Activated CD4-positive, alpha-beta T cell treated with anti-CD3 and anti-CD28 coated beads, Interleukin-2, amount 10 ng/mL, durations not matched to agents 7 days and 5 days (primary cell): ENCODE data around the gene NOB1. TPM values are rescaled to one million over a fixed set of nuclear protein-coding genes. Genes with fewer than 3 reads are reported as not detected.
"Not testable (repeated sequence)": the region's sequence is repeated elsewhere in the genome, so short reads cannot be mapped to it uniquely, and the experiment has no call there.

Experiments used
- CTCF ChIA-PET: fragments of 350-600 bp; sonication (Branson Sonifier 250); formaldehyde crosslinking; loops from one replicate; lab custom pipeline; 2021; ENCODE audit warnings: antibody characterized with exemption; lab: Charles Lee
- POLR2A ChIA-PET: fragments of 350-600 bp; sonication (Branson Sonifier 250); formaldehyde crosslinking; loops from one replicate; lab custom pipeline; 2021; ENCODE audit warnings: antibody characterized with exemption; lab: Charles Lee
- DNase-seq: peaks from one replicate; pipeline ENCODE4 v3.0.0-alpha.2; 2020
- H3K27ac Mint-ChIP-seq: one replicate; pipeline ENCODE4 v1.8.0; 2021; ENCODE audit warnings: mild to moderate bottlenecking, moderate library complexity, mixed read lengths
- H3K27me3 Mint-ChIP-seq: one replicate; pipeline ENCODE4 v1.8.0; 2021; ENCODE audit warnings: mixed read lengths
- H3K36me3 Mint-ChIP-seq: one replicate; pipeline ENCODE4 v1.8.0; 2021; ENCODE audit warnings: low read depth, mixed read lengths
- H3K4me1 Mint-ChIP-seq: one replicate; pipeline ENCODE4 v1.8.0; 2021; ENCODE audit warnings: mixed read lengths
- H3K4me3 Mint-ChIP-seq: one replicate; pipeline ENCODE4 v1.8.0; 2021; ENCODE audit warnings: mild to moderate bottlenecking, moderate library complexity, mixed read lengths
- H3K9me3 Mint-ChIP-seq: one replicate; pipeline ENCODE4 v1.8.0; 2021; ENCODE audit warnings: mixed read lengths
- total RNA-seq, 2 experiments: library from RNA; stranded (reverse); gene quantifications; one replicate each; pipeline ENCODE4 v1.2.3, GENCODE V29; 2021

The NOB1 gene
- 10 to 100 TPM; 60.5 to 62.5 TPM for total RNA-seq

DNA sequence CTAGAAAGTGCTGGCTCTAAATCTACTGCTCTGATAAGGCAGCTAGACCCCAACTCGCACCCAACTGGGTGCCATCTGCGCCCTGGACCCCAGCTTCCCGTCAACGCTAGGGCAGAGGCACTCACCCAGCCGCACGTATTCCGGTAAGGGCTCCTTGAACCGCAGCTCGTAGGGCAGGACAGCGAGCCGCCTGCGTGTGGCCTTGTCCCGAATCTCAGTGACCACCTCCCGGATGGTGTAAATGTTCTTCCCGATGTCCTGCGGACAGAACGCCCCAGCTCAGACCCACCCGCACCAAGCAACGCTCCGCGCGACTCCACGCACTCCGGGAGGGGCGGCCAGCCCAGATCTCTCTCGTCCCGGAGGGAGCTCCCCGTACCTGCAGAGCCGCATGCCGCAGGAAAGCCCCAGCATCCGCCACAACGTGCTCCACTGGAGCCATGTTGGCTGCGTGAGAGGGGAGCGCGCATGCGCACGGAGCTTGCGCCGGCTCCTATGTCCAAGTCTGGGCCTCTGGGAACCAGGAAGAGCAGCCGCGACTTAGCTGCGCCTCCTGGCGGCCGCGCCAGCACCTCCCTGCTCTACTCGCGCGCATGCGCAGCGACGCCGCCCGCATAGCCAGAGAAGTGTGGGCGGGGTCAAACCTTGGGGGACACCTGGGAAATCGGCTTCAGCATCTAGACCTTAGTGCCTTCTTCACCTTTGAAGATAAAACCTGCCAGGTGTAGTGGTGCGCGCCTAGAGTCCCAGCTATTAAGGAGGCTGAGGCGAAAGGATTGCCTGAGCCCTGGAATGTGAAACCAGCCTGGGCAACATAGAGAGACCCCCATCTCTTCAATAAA lies at the start of gene NOB1:
Gene NOB1, minus strand, starts transcription at position 458 of the 842 bp plus-strand sequence. Its CDS starts 16 bp downstream, at position 442.
- DNase-seq, result peak; percentile 96
- Mint-ChIP-seq H3K27me3 (no peaks in the 10 kb centered on the region), H3K4me3 (peak within 1 kb of the TSS; percentile 100), H3K27ac (peak within 1 kb of the TSS; percentile 98), H3K4me1 (peaks cover 33% of the 10 kb centered on the region), H3K36me3 (peaks cover 28% of the 10 kb centered on the region), H3K9me3 (no peaks in the 10 kb centered on the region)
- ChIA-PET CTCF (interaction anchor here (0.5 to 3.6 kb wide), 36 partner anchors 8 to 424 kb away, joined by 3 to 50 read pairs (median 4); partner anchors contain the start of genes NQO1, PDF and WWP2), POLR2A (interaction anchor here (0.7 to 1.5 kb wide), 4 partner anchors 8 to 44 kb away, joined by 3 to 6 read pairs (median 5); partner anchors contain the start of genes NQO1 and WWP2)

DNA sequence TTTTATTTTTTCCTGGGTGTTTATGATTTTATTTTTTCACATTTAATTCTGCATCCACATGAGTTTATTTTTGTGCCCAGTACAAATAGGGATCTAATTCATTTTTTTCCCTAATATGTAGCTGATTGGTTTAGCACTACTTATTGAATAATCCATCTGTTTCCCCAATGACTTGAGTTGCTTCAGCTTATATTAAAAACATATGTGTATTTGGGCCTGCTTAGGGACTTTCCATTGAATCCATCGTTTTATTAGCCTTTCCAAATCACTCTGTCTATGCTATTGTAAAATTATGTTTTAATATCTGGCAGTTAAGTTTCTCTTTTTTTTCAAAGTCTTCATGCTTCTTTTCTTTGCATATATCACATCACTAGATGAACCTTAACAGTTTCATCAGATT lies 49.6 kb upstream of the NOB1 start:
- peaks cover 16% of the 10 kb centered on the region for H3K36me3 Mint-ChIP-seq
- no peaks in the 10 kb centered on the region for H3K9me3 Mint-ChIP-seq
- no peak for DNase-seq
- no peaks in the 10 kb centered on the region for H3K4me1 Mint-ChIP-seq
- ChIA-PET POLR2A (no interaction called here), CTCF (no interaction called here)
- H3K4me3 Mint-ChIP-seq, result no peak overlapping the region
- H3K27me3 Mint-ChIP-seq, result no peaks in the 10 kb centered on the region
- no peak overlapping the region for H3K27ac Mint-ChIP-seq

GRCh38 chr16:69799611-69800031 lies 44.9 kb upstream of the NOB1 start:
- H3K4me3 Mint-ChIP-seq, result no peak overlapping the region
- ChIA-PET POLR2A (no interaction called here), CTCF (no interaction called here)
- no peaks in the 10 kb centered on the region for H3K9me3 Mint-ChIP-seq
- H3K27ac Mint-ChIP-seq, result no peak overlapping the region
- no peaks in the 10 kb centered on the region for H3K4me1 Mint-ChIP-seq
- peaks cover 9% of the 10 kb centered on the region for H3K36me3 Mint-ChIP-seq
- H3K27me3 Mint-ChIP-seq, result no peaks in the 10 kb centered on the region
- DNase-seq, result no peak

DNA sequence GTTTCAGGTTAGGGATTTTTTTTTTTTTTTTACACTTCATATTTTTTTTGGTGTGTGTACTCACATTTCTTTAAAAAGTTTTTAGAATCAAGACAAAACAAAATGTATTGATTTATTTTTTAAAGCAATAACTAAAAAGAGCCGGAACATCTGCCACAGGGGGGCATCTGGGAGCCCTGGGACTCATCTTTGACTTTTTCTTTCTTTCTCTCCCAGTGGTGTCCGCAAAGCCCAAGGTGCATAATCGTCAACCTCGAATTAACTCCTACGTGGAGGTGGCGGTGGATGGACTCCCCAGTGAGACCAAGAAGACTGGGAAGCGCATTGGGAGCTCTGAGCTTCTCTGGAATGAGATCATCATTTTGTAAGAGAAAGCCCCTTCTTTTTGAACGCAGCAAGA lies 43.7 kb upstream of the NOB1 start:
- no peaks in the 10 kb centered on the region for H3K4me1 Mint-ChIP-seq
- H3K4me3 Mint-ChIP-seq, result no peak overlapping the region
- H3K36me3 Mint-ChIP-seq, result peaks cover 10% of the 10 kb centered on the region
- no peak for DNase-seq
- H3K27me3 Mint-ChIP-seq, result no peaks in the 10 kb centered on the region
- ChIA-PET CTCF (no interaction called here), POLR2A (no interaction called here)
- H3K9me3 Mint-ChIP-seq, result no peaks in the 10 kb centered on the region
- no peak overlapping the region for H3K27ac Mint-ChIP-seq

DNA sequence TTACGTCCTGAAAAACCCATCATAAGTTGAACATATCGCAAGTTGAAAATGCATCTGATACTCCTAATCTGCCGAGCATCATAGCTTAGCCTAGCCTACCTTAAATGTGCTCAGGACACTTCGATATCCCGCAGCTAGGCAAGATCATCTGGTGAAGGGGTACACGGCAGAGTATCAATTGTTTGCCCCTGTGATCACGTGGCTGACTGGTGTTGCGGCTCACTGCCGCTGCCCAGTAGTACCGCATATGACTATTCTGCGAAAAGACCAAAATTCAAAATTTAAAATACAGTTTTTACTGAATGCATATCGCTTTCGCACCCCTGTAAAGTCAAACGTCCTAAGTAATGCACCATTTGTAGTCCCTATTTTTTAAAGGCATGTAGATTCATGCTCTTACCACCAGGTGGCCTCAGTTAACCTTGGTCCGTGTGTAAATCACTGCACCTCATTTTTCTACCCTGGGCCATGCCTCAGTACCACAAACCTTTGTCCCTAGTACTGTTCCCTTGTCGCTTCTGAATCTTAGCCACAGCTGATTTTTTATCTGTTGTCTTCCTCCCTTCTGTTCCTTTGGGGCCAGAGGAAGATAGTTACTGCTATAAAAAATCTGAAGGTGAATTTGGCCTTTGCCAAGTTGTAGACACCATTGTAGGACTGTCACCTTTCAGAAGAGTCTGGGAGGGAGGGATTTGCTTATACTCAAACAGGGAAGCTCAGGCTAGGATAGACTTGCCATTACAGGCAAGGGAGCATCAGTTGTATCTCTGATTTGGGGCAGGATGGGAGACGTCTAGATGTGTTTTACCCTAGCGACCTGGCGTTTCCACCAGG lies 41.8 kb upstream of the NOB1 start:
- peak; percentile 37 for DNase-seq
- CTCF ChIA-PET, result no interaction called here
- Mint-ChIP-seq H3K36me3 (peaks cover 11% of the 10 kb centered on the region), H3K27me3 (no peaks in the 10 kb centered on the region), H3K9me3 (no peaks in the 10 kb centered on the region), H3K4me3 (no peak overlapping the region), H3K27ac (no peak overlapping the region), H3K4me1 (peaks cover 2% of the 10 kb centered on the region)
- POLR2A ChIA-PET, result no interaction called here

DNA sequence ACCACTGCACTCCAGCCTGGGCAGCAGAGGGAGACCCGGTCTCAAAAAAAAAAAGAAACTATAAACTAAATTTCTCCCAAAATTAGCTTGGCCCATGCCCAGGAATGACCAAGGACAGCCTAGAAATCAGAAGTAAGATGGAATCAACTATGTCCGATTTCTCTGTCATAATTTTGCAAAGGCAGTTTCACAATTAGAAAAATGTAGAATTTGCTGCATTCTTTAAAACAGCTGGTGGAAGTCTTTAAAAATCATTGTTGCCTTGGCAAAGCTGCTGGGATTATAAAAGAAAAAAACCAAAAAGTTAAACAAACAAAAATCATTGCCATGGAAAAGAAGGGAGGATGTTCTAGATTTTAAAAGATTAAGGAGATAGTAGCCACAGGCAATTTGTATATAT lies 39.8 kb upstream of the NOB1 start:
- no peaks in the 10 kb centered on the region for H3K9me3 Mint-ChIP-seq
- no peak for DNase-seq
- ChIA-PET POLR2A (no interaction called here), CTCF (interaction anchor here (1.4 kb wide), 1 partner anchor 14 kb away, joined by 3 read pairs; no protein-coding TSS in a partner anchor)
- peaks cover 2% of the 10 kb centered on the region for H3K4me1 Mint-ChIP-seq
- no peaks in the 10 kb centered on the region for H3K27me3 Mint-ChIP-seq
- no peak overlapping the region for H3K27ac Mint-ChIP-seq
- peaks cover 10% of the 10 kb centered on the region for H3K36me3 Mint-ChIP-seq
- no peak overlapping the region for H3K4me3 Mint-ChIP-seq

- H3K27ac Mint-ChIP-seq, result no peak overlapping the region
- no peak for DNase-seq
- ChIA-PET POLR2A (no interaction called here), CTCF (interaction anchor here (1.4 kb wide), 1 partner anchor 13 kb away, joined by 3 read pairs; no protein-coding TSS in a partner anchor)
- no peaks in the 10 kb centered on the region for H3K9me3 Mint-ChIP-seq
- peaks cover 7% of the 10 kb centered on the region for H3K36me3 Mint-ChIP-seq
- peaks cover 2% of the 10 kb centered on the region for H3K4me1 Mint-ChIP-seq
- no peak overlapping the region for H3K4me3 Mint-ChIP-seq
- H3K27me3 Mint-ChIP-seq, result no peaks in the 10 kb centered on the region
Measured at GRCh38 chr16:69793526-69793925, 38.8 kb upstream of the NOB1 start.

DNA sequence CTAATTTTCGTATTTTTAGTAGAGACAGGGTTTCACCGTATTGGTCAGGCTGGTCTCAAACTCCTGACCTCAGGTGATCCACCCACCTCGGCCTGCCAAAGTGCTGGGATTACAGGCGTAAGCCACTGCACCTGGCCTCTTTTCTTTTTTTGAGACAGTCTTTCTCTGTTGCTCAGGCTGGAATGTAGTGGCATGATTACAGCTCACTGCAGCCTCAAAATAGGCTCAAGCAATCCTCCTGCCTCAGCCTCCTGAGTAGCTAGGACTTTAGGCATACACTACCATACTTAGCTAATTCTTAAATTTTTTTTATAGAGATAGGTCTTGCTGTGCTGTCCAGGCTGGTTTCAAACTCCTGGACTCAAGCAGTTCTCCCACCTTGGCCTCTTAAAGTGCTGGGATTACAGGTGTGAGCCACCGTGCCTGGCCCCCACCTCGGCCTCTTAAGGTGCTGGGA lies 36.7 kb upstream of the NOB1 start:
- POLR2A ChIA-PET, DNase-seq, H3K27me3 Mint-ChIP-seq, H3K27ac Mint-ChIP-seq, H3K4me3 Mint-ChIP-seq, H3K4me1 Mint-ChIP-seq, H3K9me3 Mint-ChIP-seq: not testable (repeated sequence)
- H3K36me3 Mint-ChIP-seq, result peaks cover 19% of the 10 kb centered on the region
- CTCF ChIA-PET, result interaction anchor here (0.7 to 1.0 kb wide), 2 partner anchors 20 to 37 kb away, joined by 3 read pairs; partner anchors contain the start of gene NOB1

- H3K9me3 Mint-ChIP-seq, result no peaks in the 10 kb centered on the region
- H3K27ac Mint-ChIP-seq, result no peak overlapping the region
- peaks cover 31% of the 10 kb centered on the region for H3K36me3 Mint-ChIP-seq
- CTCF ChIA-PET, result interaction anchor here (0.7 kb wide), 1 partner anchor 391 kb away, joined by 3 read pairs; no protein-coding TSS in a partner anchor
- POLR2A ChIA-PET, result no interaction called here
- H3K4me1 Mint-ChIP-seq, result no peaks in the 10 kb centered on the region
- H3K27me3 Mint-ChIP-seq, result no peaks in the 10 kb centered on the region
- no peak overlapping the region for H3K4me3 Mint-ChIP-seq
- DNase-seq, result no peak
Measured at GRCh38 chr16:69787883-69788282, 33.2 kb upstream of the NOB1 start.

DNA sequence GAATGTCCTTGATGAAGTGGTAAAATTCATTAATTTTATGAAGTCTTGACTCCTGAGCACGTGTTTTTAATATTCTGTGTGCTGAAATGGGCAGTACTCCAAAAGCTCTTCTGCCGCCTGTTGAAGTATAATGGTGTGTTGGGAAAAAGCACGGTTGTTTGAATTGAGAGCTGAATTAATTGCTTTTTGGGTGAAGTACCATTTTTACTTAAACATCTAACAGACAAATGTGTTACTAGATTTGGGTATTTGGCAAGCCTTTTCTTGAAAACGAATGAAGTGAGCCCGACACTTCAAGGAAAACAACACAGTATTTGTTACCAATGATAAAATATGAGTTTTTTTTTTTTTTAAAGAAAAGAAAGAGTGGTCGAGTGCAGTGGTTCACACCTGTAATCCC lies 29.9 kb upstream of the NOB1 start:
- H3K9me3 Mint-ChIP-seq, result no peaks in the 10 kb centered on the region
- POLR2A ChIA-PET, result no interaction called here
- no peaks in the 10 kb centered on the region for H3K27me3 Mint-ChIP-seq
- CTCF ChIA-PET, result interaction anchor here (0.7 to 1.7 kb wide), 2 partner anchors 30 to 1581 kb away, joined by 4 to 5 read pairs; partner anchors contain the start of gene NOB1
- peaks cover 33% of the 10 kb centered on the region for H3K36me3 Mint-ChIP-seq
- no peak for DNase-seq
- no peak overlapping the region for H3K4me3 Mint-ChIP-seq
- H3K27ac Mint-ChIP-seq, result no peak overlapping the region
- peaks cover 5% of the 10 kb centered on the region for H3K4me1 Mint-ChIP-seq

- POLR2A ChIA-PET, result no interaction called here
- DNase-seq, result no peak
- Mint-ChIP-seq H3K9me3 (peaks cover 2% of the 10 kb centered on the region), H3K27me3 (no peaks in the 10 kb centered on the region), H3K4me1 (peaks cover 5% of the 10 kb centered on the region), H3K36me3 (peaks cover 27% of the 10 kb centered on the region), H3K27ac (peak overlapping the region; percentile 17), H3K4me3 (no peak overlapping the region)
- CTCF ChIA-PET, result interaction anchor here (1.2 to 1.4 kb wide), 2 partner anchors 13 kb away, joined by 3 read pairs; no protein-coding TSS in a partner anchor
Measured at GRCh38 chr16:69781118-69781517, 26.4 kb upstream of the NOB1 start.

DNA sequence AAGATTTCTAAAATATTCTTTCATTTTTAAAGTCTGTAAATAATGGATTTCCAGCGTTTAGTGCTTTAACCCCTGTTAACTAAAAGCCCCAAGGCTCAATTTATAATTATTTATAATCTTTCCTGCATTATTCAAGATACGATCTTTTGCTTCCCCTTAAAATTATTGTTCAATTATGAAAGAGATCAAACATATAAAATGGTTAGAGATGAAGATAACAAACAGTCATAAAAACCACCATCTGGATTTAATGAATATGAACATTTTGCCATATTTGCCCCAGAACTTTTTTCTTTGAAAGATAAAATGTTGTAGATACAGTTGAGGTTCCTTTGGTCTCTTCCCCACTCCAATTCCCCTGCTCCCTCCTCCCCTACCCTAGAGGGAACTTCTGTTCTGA lies 25.0 kb upstream of the NOB1 start:
- ChIA-PET CTCF (interaction anchor here (1.2 kb wide), 1 partner anchor 11 kb away, joined by 3 read pairs; no protein-coding TSS in a partner anchor), POLR2A (no interaction called here)
- H3K27ac Mint-ChIP-seq, result no peak overlapping the region
- peaks cover 15% of the 10 kb centered on the region for H3K9me3 Mint-ChIP-seq
- DNase-seq, result no peak
- no peak overlapping the region for H3K4me3 Mint-ChIP-seq
- no peaks in the 10 kb centered on the region for H3K27me3 Mint-ChIP-seq
- H3K4me1 Mint-ChIP-seq, result peaks cover 14% of the 10 kb centered on the region
- peaks cover 37% of the 10 kb centered on the region for H3K36me3 Mint-ChIP-seq
